GM18951 (cell line): ENCODE data around the gene TEX35.

ENCODE experiments used
- POLR2A ChIP-seq: IDR thresholded peaks from 4 replicates; pipeline ENCODE4 v1.6.1; 2011; ENCODE audit warnings: mild to moderate bottlenecking; ENCODE audit not compliant: insufficient read length, insufficient read depth; ENCODE audit errors: extremely low read depth
- in situ Hi-C: fragments of 300-500 bp; cut with MboI; formaldehyde crosslinking; loops from one replicate; pipeline ENCODE4 v1.12.0; 2022; ENCODE audit warnings: low sequenced_read_pairs, mixed read lengths, inconsistent platforms; ENCODE audit not compliant: unreplicated experiment

Gene TEX35

GRCh38 chr1:178512566-178513277, at the start of gene TEX35:
Gene TEX35, plus strand, starts transcription at chr1:178513109. Its CDS starts 80 bp downstream, at chr1:178513189.
- in situ Hi-C loops, result no loop called here
- no peak for TF ChIP-seq POLR2A

GRCh38 chr1:178464141-178464540, 48.8 kb upstream of the TEX35 start:
- in situ Hi-C loops, result no loop called here
- no peak for TF ChIP-seq POLR2A

DNA sequence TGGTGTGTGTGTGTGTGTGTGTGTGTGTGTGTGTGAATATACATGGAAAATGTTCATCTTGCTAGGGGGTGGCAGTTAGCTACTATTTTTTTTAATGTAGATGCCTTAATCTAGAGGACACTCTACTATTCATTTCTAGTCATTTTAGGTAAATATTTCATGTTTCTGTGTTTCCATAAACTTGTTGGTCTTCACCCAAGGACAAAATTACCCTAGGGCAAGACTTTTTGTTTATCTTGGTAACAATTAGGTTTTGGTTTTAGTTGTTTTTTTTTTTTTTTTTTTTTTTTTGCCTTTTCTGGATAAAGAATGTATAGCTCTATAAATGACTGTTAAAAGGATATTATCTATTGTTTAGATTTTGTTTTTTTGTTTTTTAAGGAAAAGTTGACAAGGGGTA, 48.3 kb upstream of the TEX35 start:
- no peak for TF ChIP-seq POLR2A
- in situ Hi-C loops, result no loop called here

DNA sequence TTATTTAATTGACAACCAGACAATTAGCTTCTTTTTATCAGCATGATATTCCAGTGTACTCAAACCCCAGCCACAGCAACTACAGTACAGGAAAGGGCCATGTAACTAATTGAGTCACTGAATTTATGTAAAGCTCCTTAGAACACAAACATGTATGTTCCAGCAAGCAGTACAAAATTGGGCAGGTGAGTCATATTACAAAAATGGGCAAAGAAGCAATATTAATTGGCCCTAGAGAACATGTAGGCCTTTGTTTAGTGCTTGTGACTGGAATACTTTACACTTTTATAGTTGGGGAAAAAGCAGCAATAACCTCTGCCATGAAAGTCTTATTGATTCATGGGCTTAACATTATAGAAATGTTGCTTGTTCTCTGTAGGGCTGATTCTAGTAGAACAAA, 47.9 kb upstream of the TEX35 start:
- in situ Hi-C loops, result no loop called here
- TF ChIP-seq POLR2A, result no peak

DNA sequence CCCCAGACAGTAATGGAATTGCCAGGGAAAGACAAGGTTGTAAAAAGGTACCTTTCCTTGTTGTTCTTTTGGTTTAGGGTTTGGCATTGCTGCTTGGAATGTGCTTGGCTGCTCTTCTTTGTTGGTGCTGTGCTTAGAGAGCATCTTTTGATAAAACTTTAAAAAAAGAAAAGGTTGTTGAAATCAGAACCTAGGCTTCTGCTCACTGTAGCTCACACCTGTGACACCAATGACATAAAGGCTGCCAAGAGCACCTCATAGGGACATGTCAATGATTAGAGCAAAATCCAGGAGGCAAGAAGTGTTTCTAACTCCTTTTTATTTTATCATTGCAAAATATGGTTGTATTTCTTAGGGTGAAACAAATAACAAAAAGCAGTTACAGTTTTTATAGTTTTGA, 45.1 kb upstream of the TEX35 start:
- no peak for TF ChIP-seq POLR2A
- in situ Hi-C loops, result no loop called here

GRCh38 chr1:178470411-178470960, 42.4 kb upstream of the TEX35 start:
- TF ChIP-seq POLR2A, result no peak
- in situ Hi-C loops, result no loop called here

DNA sequence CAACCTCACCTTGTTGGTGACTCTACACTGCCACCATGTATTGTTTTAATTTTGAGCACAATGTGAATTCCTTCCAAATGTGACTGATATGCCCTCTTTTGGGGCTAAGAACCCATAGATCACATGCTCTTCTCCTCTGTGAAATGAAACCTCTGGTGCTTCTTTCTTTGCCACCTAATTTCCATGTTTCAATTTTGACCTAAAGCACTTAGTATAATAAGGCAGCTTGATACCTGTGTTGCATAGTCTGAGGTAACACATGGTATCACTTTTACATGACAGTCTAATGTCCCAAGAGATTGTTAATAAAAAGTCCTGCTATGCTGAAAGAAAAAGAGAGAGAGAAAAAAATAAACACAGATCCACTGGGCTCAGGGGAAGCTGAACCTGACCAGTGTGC, 40.4 kb upstream of the TEX35 start:
- TF ChIP-seq POLR2A, result no peak
- in situ Hi-C loops, result no loop called here

DNA sequence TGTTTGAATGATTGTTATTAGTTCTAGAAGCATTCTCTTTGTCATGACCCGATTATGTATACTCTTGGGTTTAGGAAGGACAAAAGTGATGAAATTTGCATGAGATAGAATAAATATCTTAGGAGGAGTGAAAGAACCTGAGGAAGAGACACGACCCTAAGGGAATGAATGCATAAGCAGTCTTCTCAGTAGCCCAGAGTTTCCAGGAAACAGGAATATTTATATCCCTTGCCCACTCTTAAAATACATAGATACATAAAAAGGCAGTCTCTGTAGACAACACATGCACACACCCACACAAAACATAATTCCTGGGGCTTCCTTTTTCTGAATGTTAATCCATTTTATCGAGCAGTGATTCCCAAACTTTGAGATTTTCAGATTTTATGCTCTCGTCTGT, 35.5 kb upstream of the TEX35 start:
- in situ Hi-C loops, result no loop called here
- no peak for TF ChIP-seq POLR2A

DNA sequence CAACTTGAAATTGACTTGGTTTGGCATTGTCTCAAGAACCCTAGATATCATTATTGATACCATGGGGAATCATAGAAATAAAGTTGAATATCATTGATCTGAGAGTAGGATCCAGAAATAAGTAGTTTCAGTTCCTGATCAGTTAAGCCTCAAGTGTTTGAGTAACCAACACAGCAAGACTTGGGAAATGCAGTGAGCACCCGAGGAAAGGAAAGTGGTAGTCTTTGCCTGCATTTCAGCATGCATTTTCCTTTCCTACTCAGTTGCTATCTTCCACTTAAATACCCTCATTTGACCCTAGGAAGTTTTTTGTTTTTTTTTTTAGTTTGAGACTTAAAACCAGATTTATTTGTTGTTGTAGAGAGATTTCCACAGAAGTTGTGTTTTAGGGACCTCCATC, 35.1 kb upstream of the TEX35 start:
- no peak for TF ChIP-seq POLR2A
- in situ Hi-C loops, result no loop called here

GRCh38 chr1:178483251-178483957, 29.5 kb upstream of the TEX35 start:
- TF ChIP-seq POLR2A, result no peak
- in situ Hi-C loops, result no loop called here

DNA sequence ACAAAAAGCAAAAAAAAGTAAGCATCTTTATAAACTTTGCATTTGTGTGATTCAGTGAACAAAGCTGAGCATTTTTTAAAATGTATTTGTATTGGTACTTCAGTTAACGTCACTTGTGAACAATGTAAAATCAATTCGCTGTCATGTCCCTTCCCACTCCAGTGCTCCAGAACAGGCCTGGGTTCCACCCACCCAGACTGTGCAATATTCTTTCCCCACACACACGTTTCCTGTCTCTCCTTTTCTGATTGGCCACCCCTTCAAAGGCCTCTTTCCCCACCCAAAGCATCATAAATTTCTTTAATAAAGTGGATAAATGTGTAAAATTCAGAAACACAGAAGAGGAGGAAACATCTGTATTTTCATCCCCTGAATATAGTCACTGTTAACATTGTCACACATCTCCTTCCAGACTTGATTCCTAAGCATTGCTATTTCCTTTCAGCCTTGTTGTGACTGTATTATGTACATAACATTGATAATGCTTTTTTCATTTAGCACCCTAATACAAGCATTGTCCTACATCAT, 28.1 kb upstream of the TEX35 start:
- in situ Hi-C loops, result no loop called here

DNA sequence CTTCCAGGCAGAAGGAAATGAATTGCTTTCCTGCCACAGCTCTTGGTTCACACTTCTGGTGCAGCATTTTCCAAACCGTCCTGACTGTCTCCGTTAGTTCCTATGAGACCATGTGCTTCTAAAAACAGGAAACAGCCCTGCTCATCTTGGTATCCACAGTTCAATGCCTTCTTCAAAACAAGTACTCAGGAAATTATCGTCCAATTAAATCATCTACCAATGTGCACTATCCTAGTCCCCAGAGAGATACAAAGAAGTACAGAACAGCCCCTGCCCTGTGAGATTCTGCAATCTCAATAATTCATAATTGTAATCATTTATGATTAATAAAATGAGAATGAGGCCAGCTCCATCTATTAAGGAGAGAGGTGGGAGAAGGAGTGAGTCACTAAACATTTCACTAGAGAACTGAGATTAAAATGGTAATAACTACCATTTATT, 27.3 kb upstream of the TEX35 start:
- in situ Hi-C loops, result no loop called here
- TF ChIP-seq POLR2A, result no peak

More for the DNA sequence above, 28.1 kb upstream of the TEX35 start:
- TF ChIP-seq POLR2A, result no peak
